ENCODE measurements around the gene PTPRT. TPM values are rescaled to one million over a fixed set of nuclear protein-coding genes. Genes with fewer than 3 reads are reported as not detected.

The PTPRT gene
- total RNA-seq, 1 donor from 2014 or later: 45.0 TPM

- no peak for DNase-seq (ENCODE audit: low spot score)
These were observed 1065.7 kb downstream of the PTPRT start for GRCh38 chr20:42123981-42124473.

- no peak for DNase-seq (ENCODE audit: low spot score)
These were observed 1071.1 kb downstream of the PTPRT start for GRCh38 chr20:42118409-42119125.

- no peak for DNase-seq (ENCODE audit: low spot score)
These were observed 1071.7 kb downstream of the PTPRT start for GRCh38 chr20:42118001-42118400.

GRCh38 chr20:42113236-42113635 lies 1076.5 kb downstream of the PTPRT start:
- DNase-seq (ENCODE audit: low spot score): no peak

GRCh38 chr20:42112161-42112560 lies 1077.5 kb downstream of the PTPRT start:
- no peak for DNase-seq (ENCODE audit: low spot score)

GRCh38 chr20:42111349-42111748 lies 1078.4 kb downstream of the PTPRT start:
- no peak for DNase-seq (ENCODE audit: low spot score)

- no peak for DNase-seq (ENCODE audit: low spot score)
These were observed 1079.4 kb downstream of the PTPRT start for GRCh38 chr20:42110301-42110700.

- DNase-seq (ENCODE audit: low spot score): no peak
These were observed 1087.7 kb downstream of the PTPRT start for GRCh38 chr20:42102000-42102399.

GRCh38 chr20:42100137-42100704 lies 1089.5 kb downstream of the PTPRT start:
- DNase-seq (ENCODE audit: low spot score): no peak

- DNase-seq (ENCODE audit: low spot score): no peak
These were observed 1090.6 kb downstream of the PTPRT start for GRCh38 chr20:42099101-42099500.

- no peak for DNase-seq (ENCODE audit: low spot score)
These were observed 1091.3 kb downstream of the PTPRT start for GRCh38 chr20:42098418-42098817.

GRCh38 chr20:42097741-42098140 lies 1092.0 kb downstream of the PTPRT start:
- DNase-seq (ENCODE audit: low spot score): no peak

GRCh38 chr20:42095221-42095620 lies 1094.5 kb downstream of the PTPRT start:
- no peak for DNase-seq (ENCODE audit: low spot score)

- no peak for DNase-seq (ENCODE audit: low spot score)
These were observed 1095.9 kb downstream of the PTPRT start for GRCh38 chr20:42093542-42094440.

- DNase-seq (ENCODE audit: low spot score): no peak
These were observed 1096.7 kb downstream of the PTPRT start for GRCh38 chr20:42093041-42093440.

GRCh38 chr20:42085366-42085765 lies 1104.3 kb downstream of the PTPRT start:
- no peak for DNase-seq (ENCODE audit: low spot score)

GRCh38 chr20:42083280-42083679 lies 1106.4 kb downstream of the PTPRT start:
- no peak for DNase-seq (ENCODE audit: low spot score)

GRCh38 chr20:42082611-42083010 lies 1107.1 kb downstream of the PTPRT start:
- DNase-seq (ENCODE audit: low spot score): peak; percentile 53

- DNase-seq (ENCODE audit: low spot score): no peak
These were observed 1108.8 kb downstream of the PTPRT start for GRCh38 chr20:42080956-42081355.

GRCh38 chr20:42074944-42075343 lies 1114.8 kb downstream of the PTPRT start:
- DNase-seq (ENCODE audit: low spot score): peak; percentile 54

GRCh38 chr20:42067596-42067995 lies 1122.1 kb downstream of the PTPRT start:
- no peak for DNase-seq (ENCODE audit: low spot score)

GRCh38 chr20:42067174-42067573 lies 1122.5 kb downstream of the PTPRT start:
- no peak for DNase-seq (ENCODE audit: low spot score)

Data from mucosa of gallbladder (tissue), 1 donor.